ENCODE measurements around the gene BEND7.

The BEND7 gene

GRCh38 chr10:13520194-13520593 lies 8.6 kb downstream of the BEND7 start:
- no peak for DNase-seq (ENCODE audit: low read depth, low spot score)

GRCh38 chr10:13518076-13518692 lies 10.6 kb downstream of the BEND7 start:
- no peak for DNase-seq (ENCODE audit: low read depth, low spot score)

GRCh38 chr10:13517675-13518074 lies 11.1 kb downstream of the BEND7 start:
- DNase-seq (ENCODE audit: low read depth, low spot score) = no peak

- no peak for DNase-seq (ENCODE audit: low read depth, low spot score)
These were observed 12.6 kb downstream of the BEND7 start for GRCh38 chr10:13516176-13516575.

GRCh38 chr10:13515467-13515866 lies 13.3 kb downstream of the BEND7 start:
- no peak for DNase-seq (ENCODE audit: low read depth, low spot score)

GRCh38 chr10:13514296-13514695 lies 14.5 kb downstream of the BEND7 start:
- DNase-seq (ENCODE audit: low read depth, low spot score) = no peak

GRCh38 chr10:13512564-13512963 lies 16.2 kb downstream of the BEND7 start:
- DNase-seq (ENCODE audit: low read depth, low spot score) = no peak

- DNase-seq (ENCODE audit: low read depth, low spot score) = no peak
These were observed 17.4 kb downstream of the BEND7 start for GRCh38 chr10:13511409-13511808.

GRCh38 chr10:13505052-13505680 lies 23.6 kb downstream of the BEND7 start:
- DNase-seq (ENCODE audit: low read depth, low spot score) = no peak

GRCh38 chr10:13503745-13504463 lies 24.9 kb downstream of the BEND7 start:
- no peak for DNase-seq (ENCODE audit: low read depth, low spot score)

GRCh38 chr10:13502380-13502779 lies 26.4 kb downstream of the BEND7 start:
- DNase-seq (ENCODE audit: low read depth, low spot score) = no peak

GRCh38 chr10:13500201-13500600 lies 28.6 kb downstream of the BEND7 start:
- no peak for DNase-seq (ENCODE audit: low read depth, low spot score)

- DNase-seq (ENCODE audit: low read depth, low spot score) = no peak
These were observed 29.7 kb downstream of the BEND7 start for GRCh38 chr10:13499150-13499549.

GRCh38 chr10:13496931-13497330 lies 31.9 kb downstream of the BEND7 start:
- DNase-seq (ENCODE audit: low read depth, low spot score) = no peak

GRCh38 chr10:13496164-13496563 lies 32.6 kb downstream of the BEND7 start:
- no peak for DNase-seq (ENCODE audit: low read depth, low spot score)

- DNase-seq (ENCODE audit: low read depth, low spot score) = no peak
These were observed 36.2 kb downstream of the BEND7 start for GRCh38 chr10:13492493-13493180.

- DNase-seq (ENCODE audit: low read depth, low spot score) = no peak
These were observed 37.0 kb downstream of the BEND7 start for GRCh38 chr10:13491747-13492360.

- DNase-seq (ENCODE audit: low read depth, low spot score) = no peak
These were observed 38.3 kb downstream of the BEND7 start for GRCh38 chr10:13490503-13490902.

- no peak for DNase-seq (ENCODE audit: low read depth, low spot score)
These were observed 39.7 kb downstream of the BEND7 start for GRCh38 chr10:13489035-13489599.

GRCh38 chr10:13485623-13486022 lies 43.2 kb downstream of the BEND7 start:
- no peak for DNase-seq (ENCODE audit: low read depth, low spot score)

GRCh38 chr10:13483951-13484350 lies 44.9 kb downstream of the BEND7 start:
- DNase-seq (ENCODE audit: low read depth, low spot score) = no peak

GRCh38 chr10:13483073-13483472 lies 45.7 kb downstream of the BEND7 start:
- DNase-seq (ENCODE audit: low read depth, low spot score) = no peak

Data from brain pericyte (primary cell).